A673 (cell line): ENCODE measurements around the gene WASF2.
"Not testable (repeated sequence)": the region's sequence is repeated elsewhere in the genome, so short reads cannot be mapped to it uniquely, and the experiment has no call there.

ENCODE experiments used
- CTCF ChIP-seq: fragments of 300-800, 200-600 bp; sonication (generic); conservative IDR thresholded peaks from 2 replicates; pipeline ENCODE4 v1.5.1; 2017; ENCODE audit warnings: low read depth, mild to moderate bottlenecking, antibody characterized with exemption, low read length, moderate library complexity, mixed read lengths
- EZH2 ChIP-seq: fragments of 200-600 bp; sonication (generic); IDR thresholded peaks from 2 replicates; pipeline ENCODE4 v1.6.1; 2017; ENCODE audit warnings: borderline replicate concordance, low read depth, mild to moderate bottlenecking, mixed read lengths, antibody characterized with exemption, low read length; ENCODE audit not compliant: poor library complexity, severe bottlenecking

- TF ChIP-seq CTCF, EZH2: not testable (repeated sequence)
Measured at GRCh38 chr1:27405598-27406361, 84.2 kb downstream of the WASF2 start.
